Activated T-cell treated with anti-CD3 and anti-CD28 coated beads, Interleukin-2, amount 50 U/mL, for 1 hour (primary cell): ENCODE measurements around the gene NINL.

Experiments
- DNase-seq: peaks from one replicate; pipeline ENCODE4 v3.0.0-alpha.2; 2020

The NINL gene

DNA sequence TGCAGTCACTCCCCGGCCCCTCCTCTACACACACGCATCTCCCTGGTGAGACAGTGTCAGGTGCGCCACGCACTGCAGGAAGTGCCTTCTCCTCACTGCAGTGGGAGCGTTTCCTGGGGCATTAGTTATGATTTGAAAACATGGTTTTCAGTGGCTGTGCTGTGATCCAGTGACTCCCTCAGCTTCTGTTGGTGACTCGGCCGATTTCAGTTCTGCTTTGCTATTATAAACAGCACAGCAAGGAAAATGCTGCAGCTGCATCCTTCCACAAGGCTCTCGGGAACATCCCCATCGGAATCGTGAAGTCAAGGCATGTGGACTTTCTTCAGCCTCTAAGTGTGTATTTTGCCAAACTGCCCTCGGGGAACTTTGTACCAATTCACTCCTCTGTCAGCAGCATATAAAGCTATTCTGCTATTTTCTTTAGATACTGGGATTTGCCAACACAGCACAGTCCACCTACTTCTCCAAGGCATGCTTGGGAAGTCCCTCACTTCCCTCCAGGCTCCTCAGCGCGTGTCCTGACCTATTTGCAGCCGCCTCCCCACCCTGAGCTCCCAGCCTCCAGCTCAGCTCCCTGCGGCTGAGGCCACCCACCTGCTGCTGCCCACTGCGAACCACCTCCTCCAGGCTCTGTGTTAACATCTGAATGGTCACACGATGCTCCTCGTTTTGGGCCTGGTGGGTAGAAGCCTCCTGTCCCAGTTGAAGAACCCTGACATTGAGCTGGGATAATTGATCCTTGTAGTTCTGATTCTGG, 123.4 kb downstream of the NINL start:
- DNase-seq, result no peak

DNA sequence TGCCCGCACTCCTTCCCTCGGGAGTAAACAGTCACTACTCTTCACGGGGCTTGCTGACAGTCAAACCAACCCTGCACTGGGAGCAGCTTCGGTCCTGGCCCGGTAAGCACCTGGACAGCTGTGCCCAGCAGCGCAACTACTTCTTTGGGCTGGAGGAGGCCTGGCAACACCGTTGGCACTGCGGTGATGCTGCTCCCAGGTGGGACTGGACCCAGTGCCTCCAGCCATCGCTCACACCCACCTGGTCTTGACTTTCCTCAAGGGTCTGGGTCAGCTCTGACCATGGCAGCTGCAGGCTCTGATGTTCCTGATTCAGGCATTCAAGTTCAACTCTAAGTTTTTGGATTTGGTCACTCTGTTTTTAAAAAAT, 124.1 kb downstream of the NINL start:
- no peak for DNase-seq

DNA sequence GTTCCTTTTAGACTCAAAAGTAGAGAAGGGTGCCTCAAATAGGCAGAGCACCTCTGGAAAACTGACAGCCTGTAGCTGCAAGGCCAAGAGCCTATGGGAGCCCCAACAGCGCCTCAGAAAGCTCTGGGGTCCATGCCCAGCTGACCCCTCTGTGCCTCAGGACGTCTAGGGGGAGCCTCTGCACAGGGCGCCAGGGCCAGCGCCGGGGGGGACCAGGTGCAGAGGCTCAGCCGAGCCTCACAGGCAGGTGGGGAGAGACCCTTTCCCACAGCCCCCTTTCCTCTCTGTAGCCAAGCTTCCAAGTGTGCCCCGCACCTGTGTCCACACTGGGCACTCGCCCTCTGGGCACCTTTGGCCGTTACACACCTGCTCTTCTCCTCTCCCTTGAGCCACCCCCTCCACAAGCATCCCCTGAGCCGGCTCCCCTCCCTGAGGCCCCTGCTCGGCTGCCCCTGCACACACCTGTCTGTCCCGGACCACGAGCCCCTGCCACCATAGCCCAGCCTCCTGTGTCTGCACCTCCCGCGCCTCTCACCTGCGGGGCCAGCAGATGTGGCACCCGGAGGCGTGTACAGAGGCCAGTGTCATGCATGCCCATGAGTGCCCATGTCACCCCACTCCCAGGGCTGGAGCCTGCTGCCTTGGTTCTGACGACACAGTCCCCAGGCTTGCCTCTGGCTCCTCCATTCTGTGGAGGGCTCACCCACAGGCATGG, 124.6 kb downstream of the NINL start:
- no peak for DNase-seq

DNA sequence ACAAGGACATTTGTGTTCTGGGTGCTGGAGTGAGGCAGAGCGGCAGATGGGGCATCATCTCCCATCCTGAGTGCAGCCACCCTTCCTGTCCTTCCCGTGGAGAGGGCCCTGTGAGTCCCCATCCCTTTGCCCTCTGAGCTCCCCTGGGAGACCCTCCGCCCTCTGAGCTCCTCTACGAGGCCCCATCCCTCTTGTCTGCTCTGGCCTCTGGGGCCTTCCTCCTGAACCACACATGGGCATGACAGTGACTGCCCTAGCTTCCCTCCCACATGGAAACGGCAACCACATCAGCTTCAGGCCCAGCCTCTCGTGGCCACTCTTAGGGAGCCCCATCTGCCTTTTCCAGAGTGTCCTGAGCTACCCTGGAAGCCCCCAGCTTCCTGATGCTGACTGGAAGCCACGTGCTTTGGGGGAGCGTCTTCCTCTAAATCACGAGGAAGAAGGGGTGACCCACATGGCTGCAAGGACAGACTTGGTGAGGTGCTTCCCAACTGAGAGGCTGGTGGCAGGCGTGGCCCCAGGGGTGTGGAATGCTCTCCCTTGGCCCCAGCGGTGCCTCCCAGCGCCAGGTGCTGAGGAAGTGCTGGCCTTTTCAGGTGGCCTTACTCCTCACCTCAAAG, 125.3 kb downstream of the NINL start:
- DNase-seq, result no peak

DNA sequence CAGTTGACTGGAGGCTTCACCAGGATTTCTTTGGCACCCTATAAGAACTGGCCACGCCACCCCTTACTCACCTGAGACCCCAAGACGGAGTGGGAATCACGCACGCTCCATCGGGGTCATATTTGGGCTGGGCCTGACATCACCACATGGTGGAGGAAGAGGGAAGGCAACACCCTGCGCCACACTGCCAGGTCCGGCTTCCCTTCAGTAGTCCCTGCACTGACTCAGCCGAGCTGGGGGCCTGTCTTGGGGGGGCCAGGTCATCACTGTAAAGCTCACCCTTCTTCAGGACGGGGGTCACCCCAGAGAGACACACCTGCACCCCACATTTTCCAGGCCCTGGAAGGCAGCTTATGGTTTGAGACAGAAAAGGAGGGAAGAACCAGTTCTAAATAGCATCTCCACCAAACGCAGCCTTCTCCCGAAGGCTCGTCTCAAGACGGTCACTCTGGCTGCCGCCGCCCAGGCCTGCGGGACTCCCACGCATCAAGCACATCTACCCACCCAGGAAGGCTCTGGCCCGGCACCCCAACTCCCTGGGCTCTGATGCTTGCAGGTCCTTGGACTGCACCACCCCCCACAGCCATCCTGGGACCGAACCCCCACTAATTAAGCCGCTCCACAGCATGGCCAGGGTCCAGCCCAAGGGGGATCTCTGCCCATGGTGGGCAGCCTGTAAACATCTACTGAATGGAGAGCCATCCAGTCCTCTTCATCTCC, 126.1 kb downstream of the NINL start:
- DNase-seq, result no peak

DNA sequence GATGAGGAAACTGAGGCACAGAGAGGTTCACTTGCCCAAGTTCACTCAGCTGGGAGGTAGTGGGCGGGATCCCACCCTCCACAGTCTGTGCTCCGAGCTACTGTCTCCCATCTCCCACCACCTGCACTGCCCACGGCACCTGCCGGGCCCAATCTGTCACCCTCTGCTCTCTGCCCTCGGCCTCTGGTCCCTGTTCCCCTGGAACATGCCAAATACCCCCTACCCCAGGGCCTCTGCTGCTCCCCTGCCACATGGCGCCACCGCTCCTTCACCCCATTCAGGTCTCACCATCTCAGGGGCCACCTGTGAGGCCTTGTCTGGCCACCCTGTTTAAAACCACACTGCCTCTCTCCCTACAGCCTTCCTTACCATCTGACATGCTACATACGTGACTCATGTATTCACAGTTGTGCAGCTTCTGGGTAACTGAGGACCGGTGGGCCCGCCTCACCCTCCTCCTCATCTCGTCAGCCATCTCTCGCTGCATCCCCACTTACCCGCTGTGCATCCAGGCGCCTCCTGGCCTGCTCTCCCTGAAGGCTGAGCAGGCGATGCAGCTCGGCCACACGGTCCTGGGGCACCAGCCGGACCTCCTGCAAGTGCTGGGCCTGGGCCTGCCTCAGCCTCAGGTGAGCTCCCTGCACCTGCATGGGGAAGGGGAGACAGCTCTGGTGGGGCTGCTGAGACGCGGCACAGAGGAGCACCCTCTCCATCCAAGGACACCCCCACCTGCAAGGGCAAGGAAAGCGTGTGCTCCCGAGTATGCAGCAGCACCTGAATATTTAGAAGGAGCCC, 127.2 kb downstream of the NINL start:
- no peak for DNase-seq

DNA sequence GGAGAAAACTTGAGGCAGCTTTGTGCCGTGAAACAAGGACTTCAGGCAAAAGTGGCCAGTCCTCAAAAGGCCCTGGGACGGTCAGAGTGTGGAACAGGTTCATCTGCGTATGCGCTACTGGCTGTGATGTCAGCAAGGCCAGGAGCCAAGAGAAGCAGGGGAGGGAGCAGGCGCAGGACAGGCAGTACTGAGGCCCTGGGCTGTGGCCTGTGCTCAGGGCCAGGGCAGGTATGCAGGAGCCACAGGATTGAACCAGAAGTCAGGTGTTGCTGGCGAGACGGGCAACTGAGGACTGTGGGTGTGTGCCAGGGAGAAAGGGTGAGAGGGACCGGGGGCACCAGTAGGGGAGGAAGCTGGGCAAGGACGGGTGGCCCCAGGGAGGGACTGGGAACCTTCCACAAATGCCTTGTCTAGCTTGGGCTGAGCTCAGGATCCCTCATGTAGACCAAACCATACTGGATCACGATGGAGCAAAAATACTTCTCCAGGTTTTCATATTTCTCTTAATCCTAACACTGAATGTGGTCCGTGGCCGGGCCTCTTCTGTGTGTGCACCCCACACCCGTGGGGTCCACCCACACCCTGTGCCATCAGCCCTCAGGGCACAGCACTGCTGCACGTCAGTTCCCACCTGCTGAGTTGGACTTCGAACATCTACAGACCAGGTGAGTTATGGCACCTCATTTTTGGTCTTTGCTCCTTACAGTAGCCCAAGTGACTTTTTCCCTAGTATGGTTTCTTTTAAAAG, 131.0 kb downstream of the NINL start:
- DNase-seq, result no peak

DNA sequence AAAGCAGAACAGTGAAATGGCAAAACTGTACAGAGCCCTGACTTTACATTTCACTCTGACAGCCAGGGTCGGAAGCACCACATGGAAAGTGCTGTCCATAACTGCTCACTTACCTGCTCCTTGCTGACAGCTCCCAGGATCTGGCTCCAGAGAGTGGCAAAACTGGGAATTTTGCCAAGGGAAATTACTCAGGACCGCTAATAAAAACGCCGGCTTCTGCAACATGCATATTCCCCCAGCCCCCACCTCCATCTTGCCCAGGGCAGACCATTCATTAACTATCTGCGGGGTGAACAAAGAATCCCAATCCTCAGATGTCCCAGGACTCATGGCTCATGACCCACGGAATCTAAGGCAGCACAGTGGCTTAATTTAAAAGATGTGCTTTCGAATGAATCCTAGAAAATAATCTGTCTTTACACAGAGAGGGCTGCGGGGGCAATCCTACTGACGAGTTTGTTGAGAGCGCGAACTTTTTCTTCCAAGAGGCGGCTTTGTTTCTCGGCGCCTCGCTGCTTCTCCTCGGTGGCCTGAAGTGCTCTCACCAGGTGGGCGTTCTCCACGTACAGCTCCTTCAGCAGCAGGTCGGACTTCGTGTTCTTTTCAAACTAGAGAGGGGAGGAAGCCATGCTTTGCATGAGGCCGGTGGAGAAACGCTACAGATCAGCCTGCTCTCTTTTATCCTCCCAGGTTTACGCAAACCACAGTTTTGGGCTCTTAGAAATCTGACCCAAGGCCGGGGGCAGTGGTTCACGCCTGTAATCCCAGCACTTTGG, 132.1 kb downstream of the NINL start:
- no peak for DNase-seq

DNA sequence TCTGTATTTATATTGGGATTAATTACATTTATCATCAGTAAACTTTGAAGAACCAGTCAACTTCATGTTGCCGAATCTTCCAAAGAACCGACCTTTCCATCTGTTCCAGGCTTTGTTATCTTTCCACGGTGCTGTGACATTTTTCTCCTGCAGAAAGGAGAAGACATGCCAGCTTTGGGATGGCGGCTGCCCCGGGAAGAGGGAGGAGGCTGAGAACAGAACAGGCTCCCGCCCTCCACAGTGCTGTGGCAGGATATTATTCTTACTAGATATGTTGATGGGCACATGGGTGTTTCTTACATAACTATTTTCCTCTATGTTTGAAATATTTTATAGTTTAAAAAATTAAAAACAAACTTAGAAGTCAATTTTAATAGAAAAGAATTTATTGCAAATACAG, 133.0 kb downstream of the NINL start:
- DNase-seq, result no peak

DNA sequence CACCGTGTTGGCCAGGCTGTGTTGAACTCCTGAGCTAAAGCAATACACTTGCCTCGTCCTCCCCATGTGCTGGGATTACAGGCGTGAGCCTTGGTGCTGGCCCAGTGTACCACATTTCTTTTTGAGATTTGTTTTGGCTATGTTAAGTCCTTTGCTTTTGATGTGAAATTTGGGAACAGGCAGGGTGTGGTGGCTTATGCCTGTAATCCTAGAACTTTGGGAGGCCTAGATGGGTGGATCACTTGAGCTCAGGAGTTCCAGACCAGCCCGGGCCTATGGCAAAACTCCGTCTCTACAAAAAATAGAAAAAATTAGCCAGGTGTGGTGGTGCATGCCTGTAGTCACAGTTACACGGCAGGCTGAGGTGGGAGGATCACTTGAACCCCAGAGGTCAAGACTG, 137.7 kb downstream of the NINL start:
- no peak for DNase-seq

DNA sequence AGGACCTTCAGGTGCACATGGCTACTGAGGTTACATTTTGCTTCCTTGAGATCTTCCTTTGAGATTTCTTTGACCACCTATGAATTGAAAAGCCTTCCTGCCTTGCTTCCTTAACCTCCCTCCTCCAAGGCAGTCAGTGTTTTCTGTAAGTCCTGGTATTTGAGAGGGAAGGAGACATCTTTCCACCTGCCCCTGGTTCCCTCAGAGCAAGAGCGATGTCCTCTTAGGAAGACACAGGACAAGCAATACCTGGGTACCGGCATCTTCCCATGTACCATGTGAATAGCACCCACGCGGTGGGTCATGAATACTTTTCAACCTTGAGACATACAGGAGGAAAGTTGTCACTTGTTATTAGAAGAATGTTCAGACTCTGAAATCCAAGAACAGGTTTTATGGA, 140.8 kb downstream of the NINL start:
- DNase-seq, result no peak

DNA sequence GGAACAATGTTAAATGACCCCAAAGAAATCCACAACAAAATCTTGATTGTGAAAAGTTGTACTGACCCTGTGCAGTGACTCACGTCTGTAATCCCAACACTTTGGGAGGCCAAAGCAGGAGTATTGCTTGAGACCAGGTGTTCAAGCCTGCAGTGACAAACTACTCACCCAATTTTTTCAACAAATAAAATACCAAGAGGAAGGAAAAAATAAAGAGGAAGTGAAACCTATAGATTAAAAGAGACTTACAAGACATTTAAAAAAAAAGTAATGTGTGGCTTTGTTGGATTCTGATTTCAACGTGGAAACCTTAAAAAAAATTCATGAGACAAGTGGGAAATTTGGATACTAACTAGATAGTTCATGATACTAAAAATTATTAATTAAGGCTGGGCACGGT, 146.0 kb downstream of the NINL start:
- no peak for DNase-seq

DNA sequence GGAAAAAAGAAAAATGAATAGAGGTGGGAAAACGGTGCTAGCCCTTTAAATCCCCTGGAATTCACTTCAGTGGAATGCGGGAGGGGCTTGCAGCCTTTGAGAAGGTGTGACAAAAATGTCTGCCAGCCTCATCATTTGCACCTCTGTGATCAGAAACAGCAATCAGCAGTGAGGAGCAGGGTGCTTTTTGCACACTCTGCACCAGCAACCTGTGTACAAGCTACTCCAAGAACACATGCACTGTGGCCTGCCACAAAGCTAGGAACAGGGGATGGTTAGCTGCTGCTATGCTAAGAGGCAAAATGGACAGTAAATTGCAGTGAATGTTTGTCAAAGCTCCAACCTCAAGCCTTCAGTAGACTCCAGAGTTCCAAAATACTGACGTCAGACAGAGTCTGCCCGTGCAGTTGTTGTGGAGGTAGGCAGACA, 148.2 kb downstream of the NINL start:
- no peak for DNase-seq

DNA sequence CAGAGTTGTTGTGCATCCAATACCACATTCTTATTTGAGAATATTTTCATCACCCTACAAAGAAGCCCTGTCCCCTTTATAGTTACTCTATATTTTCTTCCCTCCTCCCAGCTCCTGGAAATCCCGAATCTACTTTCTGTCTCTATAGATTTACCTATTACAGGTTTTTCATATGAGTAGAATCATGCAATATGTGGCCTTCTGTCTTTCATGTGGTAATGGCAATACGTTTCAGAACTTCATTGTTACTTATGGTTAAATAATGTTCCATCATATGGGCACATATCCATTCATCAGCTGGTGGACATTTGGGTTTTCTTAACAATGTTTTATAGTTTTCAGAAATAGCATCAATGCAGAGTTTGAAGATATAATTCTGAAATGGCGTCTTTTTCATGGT, 160.8 kb downstream of the NINL start:
- no peak for DNase-seq

DNA sequence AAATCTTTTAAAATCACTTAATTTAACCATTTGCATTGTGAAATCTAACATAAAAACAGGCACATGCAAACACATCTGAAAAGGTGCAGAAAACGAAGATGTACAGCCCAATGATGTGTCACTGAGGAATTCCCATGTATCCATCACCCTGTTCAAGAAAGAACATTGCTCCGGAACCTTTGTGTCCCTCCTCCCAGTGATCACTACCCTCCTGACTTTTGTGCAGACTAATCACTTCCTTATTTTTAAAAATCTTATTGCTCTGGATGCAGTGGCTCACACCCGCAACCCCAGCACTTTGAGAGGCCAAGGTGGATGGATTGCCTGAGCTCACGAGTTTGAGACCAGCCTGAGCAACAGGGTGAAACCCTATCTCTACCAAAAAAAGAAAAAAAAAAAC, 163.3 kb downstream of the NINL start:
- DNase-seq, result no peak

DNA sequence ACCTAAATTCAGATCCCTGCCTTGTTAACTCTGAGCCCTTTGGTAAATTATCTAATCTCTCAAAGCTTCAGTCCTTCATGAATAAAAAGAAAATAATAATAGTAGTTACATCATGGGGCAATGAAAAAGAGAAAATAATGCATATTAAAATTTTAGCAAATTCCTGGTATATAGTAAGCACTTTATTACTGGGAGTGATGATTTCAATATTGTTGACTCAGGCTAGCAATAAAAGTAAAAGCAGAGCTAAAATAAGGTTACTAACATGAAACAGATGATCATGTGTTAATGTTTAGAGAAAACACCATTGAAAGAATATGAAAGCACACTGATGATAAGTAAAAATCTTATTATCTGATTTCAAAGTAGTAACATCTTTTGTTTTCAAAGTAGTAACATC, 164.2 kb downstream of the NINL start:
- no peak for DNase-seq

DNA sequence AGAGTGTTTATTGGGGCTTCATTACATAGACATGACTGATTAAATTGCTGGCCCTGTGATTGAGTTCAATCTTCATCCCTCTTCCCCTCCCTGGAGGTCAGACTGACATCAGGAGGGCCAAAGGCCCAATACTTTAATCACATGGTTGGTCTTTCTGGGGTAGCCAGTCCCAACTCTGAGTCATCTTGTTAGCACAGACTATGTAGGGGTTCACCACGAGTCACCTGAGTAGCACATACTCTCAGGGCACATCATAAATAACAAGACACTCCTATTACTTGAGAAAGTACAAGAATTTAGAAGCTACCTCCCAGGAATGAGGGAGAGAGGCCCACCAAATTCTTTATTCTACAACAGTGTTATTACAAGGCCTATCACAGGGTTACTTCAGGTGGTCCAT, 166.6 kb downstream of the NINL start:
- DNase-seq, result no peak

DNA sequence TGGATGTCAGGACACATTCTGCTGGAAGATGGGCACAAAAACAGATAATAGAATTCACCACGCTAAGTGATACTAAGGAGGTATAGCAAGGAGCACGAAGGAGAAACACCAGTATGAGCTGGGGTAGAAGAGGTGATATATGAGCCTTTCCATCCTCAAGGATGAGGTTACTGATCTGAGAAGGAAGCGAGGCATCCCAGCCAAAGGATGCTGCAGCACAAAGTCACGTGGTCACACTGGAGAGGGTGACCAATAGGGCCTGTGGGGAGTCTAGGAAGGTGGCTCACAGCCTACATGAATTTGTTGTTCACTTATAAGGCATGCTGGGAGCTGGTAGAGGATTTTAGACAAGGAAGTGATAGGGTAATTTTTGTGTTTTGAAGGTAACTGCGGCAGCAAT, 176.4 kb downstream of the NINL start:
- DNase-seq, result no peak

DNA sequence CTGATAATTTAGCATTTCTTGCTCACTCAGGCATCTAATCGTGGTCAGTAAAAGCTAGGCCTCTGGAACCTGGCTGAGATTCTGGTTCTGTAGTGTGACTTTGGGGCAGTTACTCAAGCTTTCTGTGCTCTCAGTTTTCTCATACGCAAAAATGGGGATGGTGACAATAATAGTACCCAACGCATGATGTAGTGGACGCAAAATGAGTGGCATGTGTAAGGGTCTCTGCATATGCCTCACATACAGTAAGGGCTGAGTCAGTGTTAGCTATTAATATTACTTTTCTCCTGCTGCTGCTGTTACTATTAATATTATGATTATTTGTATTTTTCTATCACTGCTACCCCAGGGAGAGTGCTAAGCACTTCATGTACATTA, 177.2 kb downstream of the NINL start:
- no peak for DNase-seq

DNA sequence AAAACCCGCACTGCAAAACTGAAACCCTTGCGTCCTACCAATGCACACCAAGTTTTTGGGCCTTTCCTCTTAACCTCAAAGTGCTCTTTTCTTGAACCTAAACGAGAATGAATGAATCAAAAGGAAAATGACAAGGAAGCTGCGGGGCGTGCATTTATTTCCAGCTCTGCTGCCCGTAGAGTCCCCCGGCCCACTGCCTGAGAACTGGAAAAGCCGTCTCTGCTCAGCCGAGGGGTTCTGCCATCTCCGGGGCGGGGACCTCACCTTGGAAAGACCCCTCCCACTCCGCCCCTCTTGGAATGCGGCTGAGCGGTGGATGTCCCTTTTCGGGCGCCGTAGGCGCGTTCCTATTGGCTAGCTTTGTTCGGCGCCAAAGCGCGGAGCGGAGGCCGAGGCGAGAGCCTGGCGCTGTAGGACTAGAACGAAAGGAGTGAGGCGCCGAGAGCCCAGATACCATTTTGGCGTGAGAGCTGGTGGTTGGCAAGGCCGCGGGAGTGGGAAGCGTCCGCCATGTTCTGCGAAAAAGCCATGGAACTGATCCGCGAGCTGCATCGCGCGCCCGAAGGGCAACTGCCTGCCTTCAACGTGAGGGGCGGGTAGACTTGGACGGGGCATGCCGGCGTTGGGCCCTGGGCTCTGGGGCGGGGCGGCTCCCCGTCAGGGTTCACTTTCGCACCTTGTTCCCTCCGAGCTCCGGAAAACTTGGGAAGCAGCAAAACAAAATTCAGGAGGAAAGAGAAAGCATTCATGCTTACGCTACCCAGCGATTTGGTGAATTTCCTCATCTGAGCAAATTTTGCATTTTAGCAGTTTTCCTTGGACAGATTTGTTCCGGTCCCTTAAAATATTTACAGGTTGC, 177.8 kb downstream of the NINL start, which contains the start of gene GINS1:
Gene GINS1, plus strand, starts transcription at position 363 of the 859 bp plus-strand sequence. Its CDS starts 148 bp downstream, at position 511.
- peak; percentile 75 for DNase-seq
